ENCODE measurements around the gene ITCH. TPM values are rescaled to one million over a fixed set of nuclear protein-coding genes. Genes with fewer than 3 reads are reported as not detected.
A peak's percentile ranks its signal among the peaks of the same experiment; 100 is the strongest.
"Not testable (repeated sequence)": the region's sequence is repeated elsewhere in the genome, so short reads cannot be mapped to it uniquely, and the experiment has no call there.

Gene ITCH
- total and polyA plus RNA-seq, 7 donors, result 16.3 to 60.6 (median 50.2) TPM

GRCh38 chr20:34365765-34366213 is 2.7 kb downstream of the ITCH start:
- H3K36me3 ChIP-seq, result peaks cover 0 to 17% (median 7%) of the 10 kb centered on the region in 4 donors
- no peak overlapping the region for H3K4me3 ChIP-seq
- H3K27ac ChIP-seq, result no peak overlapping the region
- 60 to 74% methylated on average over 3 of the region's 3 CpGs for WGBS, 2 donors
- DNase-seq, result no peak
- intact Hi-C loops (cut with DNase I), result no loop called here
- no peak for TF ChIP-seq EP300 (IDR thresholded peaks at IDR 0.05)
- no peak for TF ChIP-seq CTCF (IDR thresholded peaks at IDR 0.05)
- no peak for TF ChIP-seq POLR2AphosphoS5 (IDR thresholded peaks at IDR 0.05)
- TF ChIP-seq POLR2A (IDR thresholded peaks at IDR 0.05), result no peak
- H3K9me3 ChIP-seq, result no peaks in the 10 kb centered on the region
- H3K27me3 ChIP-seq, result no peaks in the 10 kb centered on the region
- peaks cover 0 to 57% (median 44%) of the 10 kb centered on the region in 4 donors for H3K4me1 ChIP-seq

GRCh38 chr20:34367155-34367554 is 4.1 kb downstream of the ITCH start:
- Histone ChIP-seq H3K27ac (no peak overlapping the region), H3K4me1 (peaks cover 0 to 57% (median 44%) of the 10 kb centered on the region in 4 donors)
- no peak for DNase-seq

GRCh38 chr20:34367911-34368310 is 4.8 kb downstream of the ITCH start:
- 82 to 84% methylated on average over 9 of the region's 9 CpGs for WGBS, 2 donors
- H3K4me3 ChIP-seq; DNase-seq; intact Hi-C loops (cut with DNase I); H3K27ac ChIP-seq; H3K27me3 ChIP-seq; H3K9me3 ChIP-seq: not testable (repeated sequence)
- Histone ChIP-seq H3K36me3 (peaks cover 0 to 26% (median 7%) of the 10 kb centered on the region in 4 donors), H3K4me1 (peaks cover 0 to 52% (median 40%) of the 10 kb centered on the region in 4 donors)

More at GRCh38 chr20:34367155-34367554, 4.1 kb downstream of the ITCH start:
- intact Hi-C loops (cut with DNase I), result no loop called here
- H3K36me3 ChIP-seq, result peaks cover 0 to 26% (median 7%) of the 10 kb centered on the region in 4 donors
- no peak overlapping the region for H3K4me3 ChIP-seq
- H3K9me3 ChIP-seq, result no peaks in the 10 kb centered on the region
- TF ChIP-seq POLR2A (IDR thresholded peaks at IDR 0.05), result no peak
- TF ChIP-seq EP300 (IDR thresholded peaks at IDR 0.05), result no peak
- no peaks in the 10 kb centered on the region for H3K27me3 ChIP-seq
- 93 to 94% methylated on average over 5 of the region's 5 CpGs for WGBS, 2 donors

GRCh38 chr20:34368547-34368946 is 5.5 kb downstream of the ITCH start:
- Histone ChIP-seq H3K27ac (peak overlapping the region in 1 of 4 donors; percentile 10), H3K4me1 (peaks cover 0 to 52% (median 40%) of the 10 kb centered on the region in 4 donors), H3K27me3 (no peaks in the 10 kb centered on the region), H3K36me3 (peaks cover 0 to 26% (median 10%) of the 10 kb centered on the region in 4 donors), H3K4me3 (no peak overlapping the region), H3K9me3 (no peaks in the 10 kb centered on the region)
- intact Hi-C loops (cut with DNase I), result no loop called here
- TF ChIP-seq POLR2AphosphoS5 (IDR thresholded peaks at IDR 0.05) (no peak), EP300 (IDR thresholded peaks at IDR 0.05) (no peak), POLR2A (IDR thresholded peaks at IDR 0.05) (no peak)
- DNase-seq, result no peak
- 64 to 75% methylated on average over 4 of the region's 4 CpGs for WGBS, 2 donors

GRCh38 chr20:34369265-34369664 is 6.2 kb downstream of the ITCH start:
- intact Hi-C loops (cut with DNase I), result no loop called here
- DNase-seq, result no peak
- peaks cover 0 to 49% (median 38%) of the 10 kb centered on the region in 4 donors for H3K4me1 ChIP-seq
- TF ChIP-seq POLR2A (IDR thresholded peaks at IDR 0.05), result no peak
- TF ChIP-seq EP300 (IDR thresholded peaks at IDR 0.05), result no peak
- TF ChIP-seq CTCF (IDR thresholded peaks at IDR 0.05), result no peak
- no peak for TF ChIP-seq POLR2AphosphoS5 (IDR thresholded peaks at IDR 0.05)
- WGBS, 2 donors, result 58 to 73% methylated on average over 3 of the region's 3 CpGs
- peaks cover 0 to 26% (median 11%) of the 10 kb centered on the region in 4 donors for H3K36me3 ChIP-seq
- no peaks in the 10 kb centered on the region for H3K9me3 ChIP-seq
- no peaks in the 10 kb centered on the region for H3K27me3 ChIP-seq
- no peak overlapping the region for H3K4me3 ChIP-seq
- no peak overlapping the region for H3K27ac ChIP-seq

- WGBS, 2 donors, result 97 to 98% methylated on average over 6 of the region's 6 CpGs
- Histone ChIP-seq H3K36me3 (peaks cover 0 to 30% (median 11%) of the 10 kb centered on the region in 4 donors), H3K9me3 (no peaks in the 10 kb centered on the region)
Observed at GRCh38 chr20:34370062-34370461, 7.0 kb downstream of the ITCH start.

More at GRCh38 chr20:34370062-34370461, 7.0 kb downstream of the ITCH start:
- TF ChIP-seq CTCF (IDR thresholded peaks at IDR 0.05) (no peak), EP300 (IDR thresholded peaks at IDR 0.05) (no peak), POLR2A (IDR thresholded peaks at IDR 0.05) (no peak), POLR2AphosphoS5 (IDR thresholded peaks at IDR 0.05) (no peak)
- H3K4me1 ChIP-seq, result peaks cover 0 to 41% (median 30%) of the 10 kb centered on the region in 4 donors
- H3K4me3 ChIP-seq, result no peak overlapping the region
- no peaks in the 10 kb centered on the region for H3K27me3 ChIP-seq
- H3K27ac ChIP-seq, result no peak overlapping the region
- intact Hi-C loops (cut with DNase I), result no loop called here
- no peak for DNase-seq

All from sigmoid colon (tissue), 7 donors.